B cell (primary cell): Measurements from ENCODE around the gene MPLKIP.
"Not testable (repeated sequence)": the region's sequence is repeated elsewhere in the genome, so short reads cannot be mapped to it uniquely, and the experiment has no call there.

Experiments
- CTCF ChIP-seq: fragments of 200-600 bp; IDR thresholded peaks from one replicate; pipeline ENCODE4 v1.8.0; 2022; ENCODE audit warnings: antibody characterized with exemption, mild to moderate bottlenecking
- EZH2 ChIP-seq: IDR thresholded peaks from 2 replicates; pipeline ENCODE4 v1.6.1; 2012; ENCODE audit warnings: borderline replicate concordance, low read depth, mild to moderate bottlenecking, moderate library complexity, low read length; ENCODE audit not compliant: insufficient read depth, poor library complexity, severe bottlenecking

GRCh38 chr7:40173121-40173520, 38.7 kb upstream of the MPLKIP start:
- not testable (repeated sequence) for TF ChIP-seq CTCF, EZH2
